ENCODE results near the gene UTP11.

The UTP11 gene

GRCh38 chr1:38045401-38046332 is 33.1 kb downstream of the UTP11 start:
- DNase-seq (ENCODE audit: low read depth in 1 of 2, low spot score in 1 of 2), result no peak

GRCh38 chr1:38046333-38046883 is 33.9 kb downstream of the UTP11 start, which contains the start of gene POU3F1:
POU3F1 (minus strand) TSS chr1:38046793; CDS start chr1:38046743, 50 bp downstream.
- DNase-seq (ENCODE audit: low read depth in 1 of 2, low spot score in 1 of 2), result no peak

DNA sequence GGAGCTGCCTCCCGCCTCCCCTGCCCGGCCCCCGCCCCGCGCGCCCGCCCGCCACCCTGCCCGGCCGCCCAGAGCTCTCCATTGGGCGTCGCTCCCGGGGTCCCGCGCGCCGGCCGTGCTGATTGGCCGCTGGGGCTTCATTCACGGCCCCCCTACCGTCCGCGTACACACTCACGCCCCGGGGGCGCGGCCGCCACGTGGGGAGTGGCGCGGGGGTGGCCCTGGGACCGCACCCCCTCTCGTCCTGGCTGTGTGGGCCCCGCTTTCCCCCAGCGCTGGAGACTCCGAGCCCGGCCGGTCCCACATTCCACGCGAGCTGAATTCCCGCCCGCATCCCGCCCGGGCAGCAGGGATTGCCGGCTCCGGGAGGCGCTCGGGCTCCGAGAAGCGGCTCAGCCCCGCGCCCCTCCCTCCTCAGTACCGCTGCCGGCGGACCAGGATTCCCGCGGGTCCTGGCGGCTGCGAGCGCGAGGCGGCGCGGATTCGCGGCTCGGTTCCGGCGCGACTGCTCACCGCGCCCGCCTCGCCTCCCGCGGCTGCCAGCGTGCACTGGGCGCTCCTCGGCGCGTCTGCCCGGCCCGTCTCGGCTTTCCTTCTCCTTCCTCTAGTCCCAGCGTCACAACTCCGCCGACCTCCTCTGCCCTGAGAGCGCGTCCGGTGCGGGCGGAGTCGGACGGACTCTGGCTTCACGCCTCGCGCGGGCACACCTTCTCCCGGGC is 34.5 kb downstream of the UTP11 start:
- DNase-seq (ENCODE audit: low read depth in 1 of 2, low spot score in 1 of 2), result peak; percentile 57 to 74

DNA sequence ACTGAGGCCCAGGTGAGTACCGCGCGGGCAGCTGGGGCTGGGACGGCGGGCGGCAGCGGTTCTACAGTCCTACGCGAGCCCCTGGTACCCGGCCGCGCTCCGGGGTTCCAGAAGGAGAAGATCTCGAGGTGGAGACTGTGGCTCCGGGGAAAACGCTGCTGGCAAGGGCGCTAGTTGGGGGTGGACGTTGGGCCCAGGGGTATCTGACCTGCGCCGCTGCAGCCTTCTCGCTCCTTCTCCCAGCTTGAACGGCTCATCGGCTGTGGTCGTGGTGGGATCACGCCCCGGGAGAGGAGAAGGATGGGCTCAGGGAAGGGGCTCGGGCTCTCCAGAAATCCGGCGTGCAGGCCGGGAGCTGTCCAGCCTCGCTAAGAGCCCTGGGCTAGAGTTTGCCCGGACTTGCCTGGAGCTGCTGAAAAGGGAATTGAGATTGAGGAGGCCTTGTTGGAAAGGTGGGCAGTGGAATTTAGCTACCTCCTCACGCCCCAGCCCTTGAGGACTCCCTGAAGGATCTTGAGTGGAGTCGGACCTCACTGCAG is 35.1 kb downstream of the UTP11 start:
- DNase-seq (ENCODE audit: low read depth in 1 of 2, low spot score in 1 of 2), result no peak

- no peak for DNase-seq (ENCODE audit: low read depth in 1 of 2, low spot score in 1 of 2)
These were observed 38.0 kb downstream of the UTP11 start for GRCh38 chr1:38050397-38051078.

GRCh38 chr1:38051079-38051543 is 38.6 kb downstream of the UTP11 start:
- DNase-seq (ENCODE audit: low read depth in 1 of 2, low spot score in 1 of 2), result no peak

DNA sequence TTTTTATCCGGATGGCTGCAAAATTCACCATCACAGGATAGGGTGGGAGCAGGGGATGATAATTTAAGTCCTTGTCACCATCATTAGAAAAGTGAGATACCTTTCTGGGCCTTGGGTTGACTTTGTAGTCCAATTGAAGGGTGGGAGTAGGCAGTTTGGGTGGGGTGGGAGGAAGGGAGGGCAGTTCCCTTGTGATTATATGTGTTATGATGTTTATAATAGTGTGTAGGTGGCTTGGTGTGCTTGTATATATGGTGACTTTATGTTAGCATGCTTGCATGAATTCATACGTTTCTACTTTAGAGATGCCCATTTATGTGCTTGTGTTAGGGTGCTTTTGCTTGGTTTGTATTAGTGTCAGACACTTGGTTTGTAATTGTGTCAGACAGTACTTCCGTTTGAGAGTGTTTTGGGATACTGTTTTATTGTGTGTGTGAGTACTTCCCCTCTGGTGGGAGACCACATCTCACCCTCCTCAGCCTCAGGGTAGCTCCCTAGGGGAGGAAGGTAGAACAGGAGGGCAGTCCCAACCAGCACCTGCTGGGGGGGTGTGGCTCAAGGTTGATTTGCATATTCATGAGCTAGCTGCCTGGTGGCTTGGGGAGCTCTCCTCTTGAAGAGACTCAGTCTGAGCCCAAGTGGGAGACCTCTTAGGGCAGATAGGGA is 40.3 kb downstream of the UTP11 start:
- no peak for DNase-seq (ENCODE audit: low read depth in 1 of 2, low spot score in 1 of 2)

GRCh38 chr1:38053416-38054091 is 41.0 kb downstream of the UTP11 start:
- no peak for DNase-seq (ENCODE audit: low read depth in 1 of 2, low spot score in 1 of 2)

GRCh38 chr1:38055398-38055797 is 42.9 kb downstream of the UTP11 start:
- no peak for DNase-seq (ENCODE audit: low read depth in 1 of 2, low spot score in 1 of 2)

GRCh38 chr1:38055965-38056364 is 43.4 kb downstream of the UTP11 start:
- no peak for DNase-seq (ENCODE audit: low read depth in 1 of 2, low spot score in 1 of 2)

GRCh38 chr1:38059635-38060250 is 47.2 kb downstream of the UTP11 start:
- no peak for DNase-seq (ENCODE audit: low read depth in 1 of 2, low spot score in 1 of 2)

DNA sequence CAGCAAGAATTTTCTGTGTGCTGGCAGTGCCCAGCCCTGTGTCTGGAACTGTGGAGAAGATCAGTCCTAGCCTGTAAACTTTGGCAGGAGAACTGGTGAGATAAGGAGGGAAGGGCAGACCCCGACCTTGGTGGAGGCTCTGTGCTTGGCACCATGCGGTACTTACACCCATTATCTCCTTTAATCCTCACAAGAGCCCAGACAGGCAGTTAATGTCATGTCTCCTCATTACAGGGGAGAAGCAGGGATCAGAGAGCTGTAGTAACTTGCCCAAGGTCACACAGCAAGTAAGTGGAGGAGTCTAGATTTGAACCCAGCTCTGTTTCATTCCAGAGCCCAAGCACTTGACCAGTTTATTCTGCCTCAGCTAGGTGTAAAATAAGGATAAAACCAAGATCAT is 48.0 kb downstream of the UTP11 start:
- DNase-seq (ENCODE audit: low read depth in 1 of 2, low spot score in 1 of 2), result no peak

DNA sequence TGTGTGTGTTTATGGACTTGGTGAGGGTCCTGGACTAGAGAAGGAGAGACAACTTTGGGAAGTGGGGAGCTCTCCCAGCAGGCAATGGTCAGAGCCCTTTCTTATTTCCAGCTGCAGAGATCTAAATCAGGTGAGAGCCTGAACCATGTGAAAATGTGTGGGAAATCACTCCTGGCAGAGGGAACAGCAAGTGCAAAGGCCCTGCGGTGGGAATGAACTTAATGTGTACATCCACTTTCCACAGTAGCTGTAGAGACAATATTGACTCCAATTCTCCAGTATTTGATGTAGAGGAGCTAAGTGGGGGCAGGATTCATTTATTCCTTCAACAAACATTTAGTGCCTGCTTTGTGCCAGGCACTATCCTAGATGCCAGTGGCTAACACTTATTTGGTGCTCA is 48.8 kb downstream of the UTP11 start:
- no peak for DNase-seq (ENCODE audit: low read depth in 1 of 2, low spot score in 1 of 2)

- DNase-seq (ENCODE audit: low read depth in 1 of 2, low spot score in 1 of 2), result no peak
These were observed 49.4 kb downstream of the UTP11 start for GRCh38 chr1:38061883-38062328.

DNA sequence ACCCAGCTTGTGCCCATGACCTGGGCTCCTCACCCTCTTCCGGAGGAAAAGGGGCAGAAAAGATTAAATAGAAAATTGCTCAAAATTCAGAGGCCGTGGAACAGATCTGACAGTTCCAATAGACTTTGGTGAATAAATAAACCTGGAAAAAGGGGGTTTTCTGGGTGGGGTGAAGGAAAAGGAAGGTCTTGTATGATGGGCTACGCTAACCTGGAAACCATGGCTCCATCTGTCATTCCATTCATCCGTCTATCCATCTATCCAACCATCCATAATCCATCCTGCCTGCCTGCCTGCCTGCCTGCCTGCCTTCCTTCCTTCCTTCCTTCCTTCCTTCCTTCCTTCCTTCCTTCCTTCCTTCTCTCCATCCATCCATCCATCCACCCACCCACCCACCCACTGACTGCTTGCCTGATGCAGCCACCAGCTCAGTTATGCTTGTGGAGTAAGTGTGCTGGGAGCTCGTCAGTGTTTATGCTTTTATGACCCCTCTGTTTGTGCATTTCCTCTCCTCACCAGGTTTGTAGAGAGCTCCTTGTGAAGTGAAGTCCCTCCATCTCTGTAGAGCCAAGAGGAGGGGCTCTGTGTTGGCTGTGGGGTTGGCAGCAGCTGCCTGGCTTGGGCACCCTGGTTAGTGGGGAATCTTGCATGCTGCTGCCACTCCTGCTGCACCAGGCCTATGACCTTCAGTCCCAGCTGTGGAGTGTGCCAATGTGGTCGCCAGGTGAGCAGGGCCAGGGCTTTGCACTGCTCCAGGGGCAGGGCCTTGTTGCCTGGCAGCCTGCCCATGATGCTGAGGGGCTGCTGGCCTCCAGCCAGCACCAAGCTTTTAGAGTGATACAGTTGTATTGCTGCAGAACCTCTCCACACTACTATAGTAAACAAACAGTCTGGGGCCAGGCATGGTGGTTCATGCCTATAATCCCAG is 50.1 kb downstream of the UTP11 start:
- DNase-seq (ENCODE audit: low read depth in 1 of 2, low spot score in 1 of 2), result no peak

DNA sequence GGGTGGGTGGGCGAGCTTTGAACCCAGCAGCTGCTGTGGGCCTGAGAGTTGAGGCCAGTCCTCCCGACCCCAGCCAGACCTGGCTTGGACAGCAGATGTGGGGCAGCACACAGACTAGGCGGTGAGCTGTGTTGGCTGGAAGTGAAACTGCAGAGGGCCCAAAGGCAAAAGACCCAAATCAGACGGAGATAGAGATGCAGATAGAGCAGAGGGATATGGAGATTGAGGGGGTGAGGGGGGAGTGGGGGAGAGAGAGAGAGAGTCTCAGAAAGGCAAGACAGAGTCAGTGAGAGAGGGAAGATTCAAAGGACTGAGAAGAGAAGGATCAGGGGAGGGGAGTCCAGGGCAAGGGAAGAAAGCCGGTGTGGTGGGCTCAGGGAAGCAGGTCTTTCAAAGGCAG is 51.1 kb downstream of the UTP11 start:
- no peak for DNase-seq (ENCODE audit: low read depth in 1 of 2, low spot score in 1 of 2)

GRCh38 chr1:38064197-38064903 is 51.8 kb downstream of the UTP11 start:
- no peak for DNase-seq (ENCODE audit: low read depth in 1 of 2, low spot score in 1 of 2)
